ACHN (cell line): Measurements from ENCODE around the gene DNASE1L2.
A peak's percentile ranks its signal among the peaks of the same experiment; 100 is the strongest.

Experiments used
- DNase-seq: peaks from one replicate; pipeline ENCODE4 v3.0.0-alpha.2; 2015
- in situ Hi-C: cut with HindIII; loops from 2 replicates; pipeline ENCODE4 v1.10.0; 2017; ENCODE audit warnings: low sequenced_read_pairs, low pct_ligation_motif_present, low pct_unique_long_range_greater_than_20kb

Gene DNASE1L2

GRCh38 chr16:2277466-2278271 lies 41.4 kb downstream of the DNASE1L2 start:
- in situ Hi-C loops, result no loop called here
- DNase-seq, result no peak

- peak; percentile 15 for DNase-seq
- in situ Hi-C loops, result no loop called here
Observed at GRCh38 chr16:2278272-2278608, 42.0 kb downstream of the DNASE1L2 start.

GRCh38 chr16:2278956-2279800 lies 42.9 kb downstream of the DNASE1L2 start:
- in situ Hi-C loops, result no loop called here
- no peak for DNase-seq

GRCh38 chr16:2280461-2280860 lies 44.2 kb downstream of the DNASE1L2 start:
- in situ Hi-C loops, result no loop called here
- DNase-seq, result no peak

GRCh38 chr16:2280981-2281542 lies 44.8 kb downstream of the DNASE1L2 start:
- in situ Hi-C loops, result no loop called here
- no peak for DNase-seq

GRCh38 chr16:2282262-2282661 lies 46.0 kb downstream of the DNASE1L2 start:
- in situ Hi-C loops, result no loop called here
- no peak for DNase-seq

- no peak for DNase-seq
Observed at GRCh38 chr16:2282866-2283555, 46.8 kb downstream of the DNASE1L2 start.

GRCh38 chr16:2284001-2284770 lies 47.9 kb downstream of the DNASE1L2 start:
- in situ Hi-C loops, result no loop called here
- no peak for DNase-seq

More at GRCh38 chr16:2282866-2283555, 46.8 kb downstream of the DNASE1L2 start:
- in situ Hi-C loops, result no loop called here

- in situ Hi-C loops, result no loop called here
- DNase-seq, result no peak
Observed at GRCh38 chr16:2284797-2285576, 48.7 kb downstream of the DNASE1L2 start.

GRCh38 chr16:2285731-2286191 lies 49.5 kb downstream of the DNASE1L2 start:
- in situ Hi-C loops, result no loop called here
- DNase-seq, result no peak

- DNase-seq, result no peak
- in situ Hi-C loops, result no loop called here
Observed at GRCh38 chr16:2286550-2286949, 50.3 kb downstream of the DNASE1L2 start.

GRCh38 chr16:2287916-2288547 lies 51.8 kb downstream of the DNASE1L2 start:
- DNase-seq, result no peak
- in situ Hi-C loops, result no loop called here
